ENCODE measurements around the gene RGL2.

- TF ChIP-seq CTCF (IDR thresholded peaks at IDR 0.05) = no peak
- no peak for TF ChIP-seq POLR2AphosphoS5 (IDR thresholded peaks at IDR 0.05)
- no peak for TF ChIP-seq POLR2A (IDR thresholded peaks at IDR 0.05)
Observed at GRCh38 chr6:33317419-33317668, 18.6 kb upstream of the RGL2 start.
